Kasumi-1 (cell line): Measurements from ENCODE around the gene COMT.
A peak's percentile ranks its signal among the peaks of the same experiment; 100 is the strongest.

Source experiments
- DNase-seq, 2 experiments: peaks; one replicate each; lab custom pipeline; 2025; lab: John Stamatoyannopoulos, UW

COMT gene

DNA sequence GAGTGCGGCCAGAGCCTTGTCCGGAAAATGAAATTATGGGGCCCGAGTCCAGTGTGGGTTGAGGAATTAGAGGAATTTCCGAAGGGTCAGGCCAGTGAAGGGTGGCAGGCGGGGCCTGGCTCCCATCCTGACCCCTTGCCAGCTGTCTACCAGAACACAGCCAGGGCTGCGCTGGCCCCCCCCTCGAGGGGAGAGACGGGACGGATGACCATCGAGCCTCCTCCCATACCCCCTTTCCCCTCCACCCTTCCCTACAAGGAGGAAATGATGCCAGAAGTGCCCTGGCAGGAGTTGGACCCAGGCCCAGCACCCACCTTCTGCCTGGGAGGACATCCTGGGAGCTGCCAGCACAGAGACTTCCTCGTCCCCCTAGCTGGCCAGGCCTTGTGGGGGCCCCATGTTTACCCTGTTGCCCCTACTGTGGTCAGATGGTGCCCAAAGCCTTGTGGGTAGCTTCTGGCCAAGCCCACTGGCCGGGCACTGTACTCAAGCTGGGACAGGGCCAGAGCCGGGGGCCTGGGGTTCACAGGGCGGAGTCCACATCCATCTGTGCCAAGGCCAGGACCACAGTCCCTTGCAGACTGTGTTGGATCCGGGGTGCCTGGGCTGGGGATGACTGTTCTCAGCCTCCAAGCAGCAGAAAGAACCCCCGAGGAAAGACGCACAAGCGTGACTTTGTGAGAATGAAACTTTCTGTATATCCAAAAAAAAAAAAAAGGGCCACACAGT is 54.2 kb downstream of the COMT start:
- no peak for DNase-seq

DNA sequence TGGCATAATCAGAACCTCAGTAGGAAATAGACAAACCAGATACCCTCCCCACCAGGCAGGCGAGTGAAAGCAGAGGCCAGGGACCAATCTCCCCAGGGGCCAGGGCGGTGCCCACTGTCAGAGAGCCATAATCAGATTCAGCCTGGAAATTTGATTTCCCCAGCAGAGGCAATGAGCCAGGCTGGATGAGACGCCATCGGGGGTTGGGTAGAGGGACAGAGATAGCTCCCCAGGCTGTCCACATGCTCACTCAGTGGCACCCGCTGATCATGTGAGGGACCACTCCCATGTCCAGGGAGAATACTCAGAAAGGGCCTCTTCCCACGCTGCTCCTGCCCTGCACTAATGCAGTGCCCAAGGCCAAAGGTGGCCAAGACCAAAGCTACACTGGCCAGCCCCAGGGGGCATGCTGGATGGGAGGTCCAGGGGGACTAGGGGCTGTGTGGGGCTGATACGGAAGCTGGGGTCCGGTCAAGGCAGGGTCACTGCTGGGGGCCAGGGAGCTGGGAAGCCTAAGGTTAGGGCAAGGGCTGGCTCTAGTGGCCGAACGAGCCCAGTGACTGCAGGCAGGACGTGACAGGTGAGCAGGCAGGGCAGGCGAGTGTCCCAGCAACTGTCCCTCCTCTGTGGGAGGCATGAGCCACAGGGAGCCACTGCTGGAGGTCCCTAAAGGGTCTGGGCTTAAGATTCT is 55.3 kb downstream of the COMT start:
- DNase-seq = no peak

DNA sequence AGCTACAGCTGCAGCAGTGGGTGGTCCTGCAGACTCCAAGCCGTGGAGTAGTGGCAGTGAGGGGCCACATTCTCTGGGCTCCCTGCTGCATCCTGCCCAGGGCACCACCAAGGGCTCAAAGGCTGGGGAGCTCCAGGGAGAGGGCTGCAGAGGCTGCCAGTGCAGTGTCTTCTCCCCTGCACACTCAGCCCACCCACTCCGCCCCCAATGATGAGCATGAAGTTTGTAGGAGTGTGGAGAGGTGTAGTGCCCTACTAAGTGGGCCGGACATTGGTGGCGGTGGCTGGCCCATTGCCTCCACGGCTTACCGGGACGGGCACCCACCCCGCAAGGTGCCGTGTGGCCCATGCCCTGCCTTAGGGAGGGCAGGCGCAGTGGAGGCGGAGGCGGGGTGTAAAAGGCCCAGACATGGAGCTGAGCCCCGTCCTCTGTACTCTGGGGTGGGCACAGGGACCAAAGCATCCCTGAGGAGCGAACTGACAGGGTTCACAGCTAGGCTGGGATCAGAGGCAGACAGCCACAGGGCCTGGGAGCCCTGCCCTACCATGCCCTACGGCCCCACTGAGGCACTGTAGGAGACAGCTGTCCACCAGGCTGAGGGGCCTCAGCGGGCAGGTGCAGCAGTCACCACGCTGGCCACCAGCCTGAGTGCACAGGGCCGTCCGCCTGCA is 56.1 kb downstream of the COMT start:
- no peak for DNase-seq

DNA sequence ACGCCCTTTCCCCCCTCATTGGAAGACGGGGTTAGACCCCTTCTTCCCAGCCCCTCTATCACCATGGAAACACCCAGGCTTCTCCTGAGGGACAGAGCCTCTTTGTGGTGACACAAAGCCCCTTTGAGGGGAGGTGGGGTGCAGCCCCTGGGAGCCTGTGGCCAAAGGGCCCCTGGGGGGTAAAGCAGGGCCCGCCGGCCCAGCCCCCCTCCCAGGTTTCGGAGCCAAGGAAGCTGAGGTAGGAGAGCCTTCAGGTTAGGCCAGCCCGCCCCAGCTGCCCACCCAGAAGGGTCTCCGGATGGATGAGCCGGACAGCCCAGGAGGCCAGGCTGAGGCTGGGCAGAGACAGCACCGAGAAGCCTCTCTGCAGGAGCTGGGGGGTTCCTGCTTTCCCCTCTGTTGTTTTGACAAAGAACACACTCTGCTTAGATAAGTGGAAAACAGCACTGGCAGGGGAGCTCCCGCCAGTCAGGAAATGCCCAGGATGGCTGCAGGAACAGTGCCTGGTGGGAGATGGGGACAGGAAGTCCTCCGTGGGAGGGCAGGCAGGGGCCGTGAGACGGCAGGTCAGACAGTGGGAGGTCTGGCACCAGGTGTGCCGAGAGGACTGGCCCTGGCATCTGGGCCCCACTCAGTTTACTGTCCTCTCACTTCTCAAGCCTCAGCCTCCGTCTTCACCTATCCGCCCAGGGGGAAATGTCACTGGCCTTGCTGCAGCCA is 56.8 kb downstream of the COMT start:
- no peak for DNase-seq

DNA sequence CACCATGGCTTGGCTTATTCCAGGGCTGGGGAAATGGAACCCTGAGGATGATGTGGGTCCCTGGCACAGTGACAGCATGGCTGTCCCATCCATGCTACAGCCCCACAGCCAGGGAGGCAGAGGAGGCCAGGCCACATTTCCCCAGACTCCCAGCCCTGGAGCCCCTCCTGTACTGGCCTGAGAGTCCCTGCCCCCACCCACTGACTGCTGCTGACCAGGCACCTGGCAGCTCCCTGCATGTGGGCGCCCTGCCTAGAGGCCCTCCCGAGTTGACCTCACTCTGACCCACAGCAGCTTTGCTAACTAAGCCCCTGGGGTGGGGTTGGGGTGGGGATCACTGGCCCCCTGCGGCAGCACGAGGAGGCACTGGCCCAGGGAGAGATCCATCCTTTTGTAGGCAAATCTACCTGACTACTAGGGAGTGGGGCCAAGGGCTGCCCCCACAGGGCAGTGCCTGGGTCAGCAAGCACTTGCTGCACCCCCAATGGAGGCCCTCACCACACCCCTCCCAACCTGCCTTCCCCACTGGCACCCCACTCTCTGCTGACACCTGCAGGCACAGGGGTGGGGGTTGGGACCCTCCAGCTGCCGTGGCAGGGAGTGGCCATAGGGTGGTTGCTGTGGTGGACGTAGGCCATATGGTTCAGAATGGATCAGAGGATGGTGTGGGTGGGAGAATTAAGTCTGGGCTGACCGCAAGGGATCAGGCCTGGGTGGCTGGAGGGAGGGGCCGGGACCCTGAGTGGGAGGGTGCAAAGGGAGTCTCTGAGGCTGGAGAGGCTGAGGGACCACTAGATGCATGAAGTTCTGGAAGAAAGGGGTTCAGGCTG is 57.6 kb downstream of the COMT start:
- DNase-seq = no peak

DNA sequence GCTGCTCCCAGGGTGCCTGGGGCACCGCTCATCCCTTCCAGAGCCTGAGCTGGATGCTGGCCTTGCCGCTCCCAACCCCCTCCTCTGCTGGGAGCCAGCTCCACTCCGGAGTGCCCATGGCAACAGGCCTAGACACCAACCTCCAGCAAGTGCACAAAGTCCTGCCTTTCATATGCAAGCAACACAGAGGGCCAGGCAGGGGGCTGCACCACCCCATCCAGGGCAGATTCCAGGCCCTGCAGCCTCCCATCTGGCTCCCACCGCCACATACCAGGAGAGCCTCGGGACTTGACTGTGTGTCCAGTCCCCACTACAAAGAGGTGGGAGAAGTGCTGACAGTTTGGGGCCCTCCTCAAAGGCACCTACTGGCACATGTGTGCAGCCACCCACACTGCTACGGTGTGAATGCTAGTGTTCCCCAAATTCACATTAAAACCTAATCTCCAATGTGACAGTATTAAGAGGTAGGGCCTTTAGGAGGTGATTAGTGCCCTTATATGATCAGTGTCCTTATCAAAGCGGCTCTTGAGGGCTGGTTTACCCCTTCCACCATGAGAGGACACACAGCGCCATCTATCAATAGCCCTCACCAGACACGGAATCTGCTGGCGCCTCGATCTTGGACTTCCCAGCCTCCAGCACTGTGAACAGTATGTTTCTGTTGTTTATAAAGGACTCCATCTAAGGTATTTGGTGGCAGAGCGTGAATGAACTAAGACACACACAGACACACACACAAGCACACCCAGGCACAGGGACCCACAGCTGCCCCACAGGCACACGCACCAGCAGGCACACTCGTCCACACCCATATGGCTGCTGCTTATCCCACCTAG is 58.9 kb downstream of the COMT start:
- DNase-seq = no peak

DNA sequence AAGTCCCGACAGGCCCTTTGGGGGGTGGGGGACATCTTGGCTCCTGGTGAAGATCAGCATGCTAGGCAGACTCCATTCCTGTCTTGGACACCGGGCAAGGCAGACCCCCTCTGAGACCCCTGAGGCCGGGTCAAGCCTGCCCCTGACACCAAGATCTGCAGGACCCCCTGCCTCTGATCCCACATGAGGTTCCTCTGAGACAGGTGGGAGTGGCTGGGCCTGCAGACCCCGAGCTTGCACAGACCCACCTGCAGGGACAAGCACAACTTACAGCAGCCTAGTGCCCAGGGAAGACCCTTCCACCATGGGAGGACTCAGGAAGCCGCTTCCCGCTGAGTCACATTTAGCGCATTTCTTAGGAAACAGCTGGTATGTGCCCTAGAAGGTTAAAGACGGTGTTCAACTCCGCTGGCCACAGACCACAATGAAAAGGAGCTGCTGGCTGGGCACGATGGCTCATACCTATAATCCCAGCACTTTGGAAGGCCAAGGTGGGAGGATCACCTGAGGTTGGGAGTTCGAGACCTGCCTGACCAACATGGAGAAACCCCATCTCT is 59.6 kb downstream of the COMT start:
- DNase-seq = peak in 1 of 2 experiments; percentile 2

DNA sequence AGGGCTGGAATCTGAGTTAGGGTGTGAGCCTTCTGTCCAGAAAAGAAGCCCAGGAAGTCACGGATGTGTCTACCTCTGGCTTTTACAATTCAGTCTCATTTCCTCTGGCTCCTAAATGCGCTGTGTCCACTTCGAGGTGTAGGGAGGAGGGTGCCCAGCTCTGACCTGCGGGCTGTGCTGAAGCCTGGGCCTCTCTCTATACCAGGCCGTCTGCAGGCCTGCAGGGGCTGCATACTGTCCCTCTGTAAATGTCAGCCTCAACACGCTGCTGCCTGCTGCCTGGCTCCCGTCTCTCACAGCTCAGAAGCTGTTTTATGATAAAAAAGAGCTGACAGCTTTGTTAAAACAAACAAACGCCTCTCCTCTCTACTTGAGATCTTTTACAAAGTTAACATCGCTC is 60.6 kb downstream of the COMT start:
- no peak for DNase-seq

DNA sequence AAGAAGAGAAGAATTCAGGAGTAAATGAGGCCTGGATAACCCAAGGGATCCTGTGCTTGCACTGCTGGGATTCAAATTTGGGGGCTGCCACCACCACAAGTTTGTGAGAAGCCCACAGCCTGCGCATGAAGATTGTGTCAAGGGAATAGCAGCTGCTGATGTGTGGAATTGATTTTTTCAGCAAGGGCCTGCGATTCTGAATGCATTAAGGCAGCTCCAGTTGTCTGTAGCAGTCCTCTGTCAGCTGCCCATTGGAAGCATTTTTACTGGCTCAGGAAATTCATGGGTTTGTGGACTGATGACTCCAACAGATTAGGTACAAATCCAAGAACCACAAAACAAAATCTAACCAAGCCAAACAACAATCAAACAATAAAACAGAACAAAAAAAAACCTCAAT is 61.1 kb downstream of the COMT start:
- no peak for DNase-seq

DNA sequence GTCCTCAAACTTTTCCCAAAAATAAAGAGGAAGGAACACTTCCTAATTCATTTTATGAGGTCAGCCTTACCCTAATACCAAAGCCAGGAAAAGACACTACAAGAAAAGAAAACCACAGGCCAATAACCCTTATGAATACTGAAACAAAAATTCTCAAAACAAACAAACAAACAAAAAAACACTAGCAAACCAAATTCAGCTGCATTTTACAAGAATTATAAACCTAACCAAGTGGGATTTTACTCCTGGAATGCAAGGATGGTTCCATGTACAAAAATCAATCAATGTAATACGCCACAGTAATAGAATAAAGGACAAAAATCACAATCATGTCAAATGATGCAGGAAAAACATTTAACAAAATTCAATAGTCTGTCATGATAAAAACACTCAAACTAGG is 61.7 kb downstream of the COMT start:
- no peak for DNase-seq

DNA sequence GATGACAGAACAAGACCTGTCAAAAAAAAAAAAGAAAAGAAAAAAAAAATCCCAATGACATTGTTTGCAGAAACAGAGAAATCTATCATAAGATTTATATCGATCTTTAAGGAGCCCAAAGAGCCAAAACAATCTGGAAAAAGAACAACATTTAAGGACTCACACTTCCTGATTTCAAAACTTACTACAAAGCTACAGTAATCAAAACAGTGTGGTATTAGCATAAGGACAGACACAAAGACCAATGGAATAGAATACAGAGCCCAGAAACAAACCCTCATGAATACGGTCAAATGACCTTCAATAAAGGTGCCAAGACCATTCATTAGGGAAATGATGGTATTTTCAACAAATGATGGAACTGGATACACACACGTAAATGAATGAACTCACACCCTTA is 62.9 kb downstream of the COMT start:
- no peak for DNase-seq

DNA sequence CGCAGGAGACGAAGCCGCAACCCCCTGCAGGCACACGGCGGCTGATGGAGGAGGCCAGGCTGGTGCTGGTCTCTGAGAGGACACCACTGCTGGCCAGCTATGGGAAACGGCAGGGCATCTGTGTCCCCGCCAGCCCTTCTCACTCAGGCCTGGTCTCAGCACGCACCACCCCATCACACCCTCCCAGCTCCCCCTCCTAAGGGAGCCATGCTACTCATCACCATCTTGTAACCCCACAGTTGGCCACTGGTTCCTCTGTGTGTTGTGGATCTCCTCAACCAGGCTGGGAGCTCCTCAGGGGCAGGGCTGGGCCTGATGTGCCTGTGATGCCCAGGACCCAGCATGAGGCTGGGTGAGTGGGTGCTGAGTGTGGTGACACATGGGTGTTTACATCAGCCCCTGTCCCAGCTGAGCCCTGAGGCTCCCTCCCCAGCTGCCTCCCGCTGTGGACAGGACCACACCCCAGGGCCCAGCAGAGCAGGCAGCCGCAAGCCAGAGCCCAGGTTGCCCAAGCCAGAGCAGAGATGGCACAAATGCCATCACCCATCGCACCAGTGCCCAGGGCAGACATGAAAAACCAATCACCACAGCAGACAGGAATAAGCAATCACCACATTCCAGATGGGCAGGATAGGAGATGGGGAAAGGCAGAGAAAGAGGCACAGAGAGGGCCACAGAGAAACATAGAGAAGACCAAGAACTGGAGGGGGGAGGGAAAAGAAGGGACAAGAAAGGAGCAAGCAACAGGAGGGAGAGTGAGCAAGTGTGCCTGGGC is 66.8 kb downstream of the COMT start:
- DNase-seq = no peak

DNA sequence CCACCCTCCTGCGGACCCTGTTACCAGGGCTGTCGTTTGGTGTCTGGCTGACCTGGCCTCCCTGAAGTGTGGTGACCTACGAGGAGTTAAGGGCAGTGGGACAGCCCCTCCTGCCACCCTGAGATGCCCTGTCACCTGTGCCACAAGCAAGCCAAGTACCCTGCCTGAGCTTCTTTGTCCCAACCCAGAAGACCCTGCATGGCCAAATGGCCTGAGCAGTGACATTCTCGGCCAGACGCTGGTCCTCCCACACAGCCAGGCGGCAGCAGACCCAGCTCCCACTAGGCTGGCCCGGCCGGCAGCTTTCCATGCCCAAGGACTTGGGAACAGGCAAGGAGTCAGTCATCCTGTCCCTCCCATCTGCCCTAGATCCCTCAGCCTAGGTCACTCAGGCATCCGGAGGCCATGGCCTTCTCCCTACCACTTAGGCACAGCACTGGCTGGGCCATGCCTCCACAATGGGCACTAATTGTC is 67.5 kb downstream of the COMT start:
- no peak for DNase-seq

DNA sequence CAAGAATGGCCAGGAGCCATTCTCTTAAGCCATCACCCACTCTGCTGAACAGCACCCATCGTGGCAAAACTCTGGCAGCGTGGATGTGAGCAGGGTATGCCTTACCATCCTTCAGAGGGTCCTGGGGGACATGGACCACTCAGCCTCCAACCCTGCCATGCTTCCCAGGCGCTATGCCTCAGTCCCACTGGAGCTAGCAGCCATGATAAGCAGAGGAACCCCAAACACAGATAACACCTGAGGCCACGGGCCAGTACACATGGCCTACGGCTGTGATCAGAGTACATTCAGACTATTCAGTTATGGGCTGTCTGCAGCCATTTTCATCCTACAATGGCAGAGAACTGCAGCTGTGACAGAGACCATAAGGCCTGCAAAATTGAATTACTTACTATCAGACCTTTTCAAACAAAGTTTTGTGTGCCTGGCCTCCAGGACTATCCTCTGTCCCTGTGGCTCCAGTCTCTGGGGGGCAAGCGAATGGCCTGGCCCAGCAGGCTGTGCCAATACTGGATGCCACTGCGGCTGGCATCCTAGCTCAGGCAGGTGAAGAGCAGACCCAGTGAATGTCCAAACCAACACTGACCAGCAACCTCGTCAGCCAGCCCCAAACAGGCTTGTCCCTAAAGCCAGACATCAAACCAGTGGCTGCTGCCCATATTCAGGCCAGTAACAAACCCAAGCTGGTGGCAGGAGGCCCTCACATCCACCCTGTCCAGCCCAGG is 68.2 kb downstream of the COMT start:
- no peak for DNase-seq

DNA sequence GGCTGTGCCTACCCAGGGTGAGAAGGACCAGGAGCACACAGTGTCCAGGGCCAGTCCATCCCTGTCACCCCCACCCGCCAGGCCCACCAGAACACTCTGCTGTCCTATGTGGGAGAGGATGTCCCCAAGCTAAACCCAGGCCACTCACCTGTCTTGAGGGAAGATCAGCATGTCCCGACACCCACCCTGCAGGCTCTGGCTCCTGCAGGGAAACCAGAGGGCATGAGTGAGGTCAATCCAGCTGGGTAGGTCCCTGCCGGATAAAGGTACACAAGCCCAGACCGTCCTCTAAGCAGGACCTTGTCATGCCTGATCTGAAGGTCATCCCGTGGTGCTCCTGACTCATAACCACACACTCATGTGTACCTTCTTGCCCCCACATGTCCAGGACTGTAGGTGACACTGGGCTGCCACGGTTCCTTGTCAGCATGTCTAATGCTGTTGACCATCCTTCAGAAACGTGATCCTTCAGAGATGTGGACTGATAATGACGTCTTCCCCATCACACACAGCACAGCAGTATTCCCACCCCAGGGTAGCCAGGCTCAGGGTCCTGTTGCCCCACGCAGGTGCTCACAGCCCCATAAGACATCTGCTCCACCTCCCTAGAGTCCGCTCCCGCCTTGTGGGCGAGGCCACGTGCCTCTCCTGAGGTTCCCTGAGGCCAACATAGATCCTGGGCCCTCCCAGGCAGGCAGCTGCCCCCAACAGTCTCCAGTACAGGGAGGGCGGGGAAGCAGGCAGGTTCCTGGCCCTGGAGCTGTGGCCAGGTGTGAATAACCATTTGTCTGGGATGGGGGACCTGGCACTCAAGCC is 68.9 kb downstream of the COMT start:
- DNase-seq = no peak

DNA sequence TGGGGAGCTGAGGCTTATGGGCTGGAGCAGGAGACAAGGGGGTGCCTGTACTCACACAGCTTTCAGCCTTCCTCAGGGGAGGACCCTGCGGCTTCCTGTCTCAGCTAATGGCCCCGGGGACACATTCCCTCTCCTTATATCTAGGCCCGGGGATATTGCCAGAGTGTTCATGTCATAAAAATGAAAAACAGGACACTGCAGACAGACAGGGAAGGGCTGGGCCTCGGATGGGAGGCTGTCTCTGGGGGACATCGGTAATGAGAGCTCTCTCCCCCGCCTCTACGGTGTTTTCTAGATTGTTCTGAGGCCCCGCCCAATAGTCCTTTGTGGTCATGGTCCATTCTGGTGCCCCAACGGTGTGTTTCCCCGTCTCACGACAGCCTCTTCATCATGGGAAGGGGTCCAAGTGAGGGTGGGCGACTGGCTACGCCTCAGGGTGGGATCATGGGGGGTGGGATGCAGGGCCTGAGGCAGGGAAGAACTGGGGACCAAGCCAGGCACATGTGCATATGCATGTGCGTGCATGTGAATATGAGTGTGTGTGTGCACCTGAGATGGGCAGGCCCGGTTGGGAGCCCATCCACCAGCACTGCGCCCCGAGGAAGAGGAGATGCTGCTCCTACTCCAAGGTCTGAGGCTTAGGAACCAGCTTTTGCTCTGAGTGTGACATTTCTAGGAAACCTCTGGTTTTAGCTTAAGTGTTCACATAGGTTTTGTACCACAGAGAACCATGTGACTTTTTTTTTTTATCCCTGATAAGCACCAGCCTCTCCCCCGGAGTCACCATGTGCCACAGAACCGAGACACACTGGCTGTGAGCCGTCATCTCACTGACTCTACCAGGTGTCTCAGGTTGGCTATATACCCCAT is 69.8 kb downstream of the COMT start:
- DNase-seq = no peak
